GM18870 (cell line): Measurements from ENCODE around the gene ATAD3B.
"Not testable (repeated sequence)": the region's sequence is repeated elsewhere in the genome, so short reads cannot be mapped to it uniquely, and the experiment has no call there.

Experiments used
- ATAC-seq: cut with Tn5 transposase; IDR thresholded peaks from one replicate; pipeline ENCODE4 v1.9.1; 2021; ENCODE audit warnings: moderate library complexity; ENCODE audit not compliant: unreplicated experiment

ATAD3B gene

GRCh38 chr1:1509465-1509850 lies 37.9 kb downstream of the ATAD3B start:
- not testable (repeated sequence) for ATAC-seq

GRCh38 chr1:1510912-1511532 lies 39.5 kb downstream of the ATAD3B start:
- no peak for ATAC-seq

GRCh38 chr1:1511533-1512285 lies 40.1 kb downstream of the ATAD3B start, which contains the start of gene ATAD3A:
Gene ATAD3A, plus strand, starts transcription at chr1:1512162. Its CDS starts 107 bp downstream, at chr1:1512269.
- ATAC-seq: peak; percentile 83

GRCh38 chr1:1512425-1512824 lies 40.9 kb downstream of the ATAD3B start:
- not testable (repeated sequence) for ATAC-seq

GRCh38 chr1:1513675-1514074 lies 42.1 kb downstream of the ATAD3B start:
- not testable (repeated sequence) for ATAC-seq

- not testable (repeated sequence) for ATAC-seq
These were observed 42.8 kb downstream of the ATAD3B start for GRCh38 chr1:1514376-1514775.

GRCh38 chr1:1516923-1517322 lies 45.4 kb downstream of the ATAD3B start:
- not testable (repeated sequence) for ATAC-seq

- no peak for ATAC-seq
These were observed 46.5 kb downstream of the ATAD3B start for GRCh38 chr1:1517973-1518620.

GRCh38 chr1:1518621-1519007 lies 47.0 kb downstream of the ATAD3B start:
- ATAC-seq: not testable (repeated sequence)

- not testable (repeated sequence) for ATAC-seq
These were observed 48.4 kb downstream of the ATAD3B start for GRCh38 chr1:1519805-1520505.

GRCh38 chr1:1521331-1521730 lies 49.8 kb downstream of the ATAD3B start:
- ATAC-seq: no peak

- ATAC-seq: not testable (repeated sequence)
These were observed 51.0 kb downstream of the ATAD3B start for GRCh38 chr1:1522536-1522935.

GRCh38 chr1:1523226-1523625 lies 51.7 kb downstream of the ATAD3B start:
- not testable (repeated sequence) for ATAC-seq

GRCh38 chr1:1523651-1524050 lies 52.1 kb downstream of the ATAD3B start:
- ATAC-seq: not testable (repeated sequence)

GRCh38 chr1:1524750-1525383 lies 53.3 kb downstream of the ATAD3B start:
- not testable (repeated sequence) for ATAC-seq

- not testable (repeated sequence) for ATAC-seq
These were observed 54.9 kb downstream of the ATAD3B start for GRCh38 chr1:1526476-1526875.

- ATAC-seq: no peak
These were observed 55.7 kb downstream of the ATAD3B start for GRCh38 chr1:1527092-1527816.

- ATAC-seq: no peak
These were observed 57.0 kb downstream of the ATAD3B start for GRCh38 chr1:1528301-1529267.

GRCh38 chr1:1529321-1529720 lies 57.8 kb downstream of the ATAD3B start:
- no peak for ATAC-seq
